Glutamatergic neuron (in vitro differentiated cells): ENCODE measurements around the gene AP2A1. TPM values are rescaled to one million over a fixed set of nuclear protein-coding genes. Genes with fewer than 3 reads are reported as not detected.

Source experiments
- DNase-seq: peaks from one replicate; pipeline ENCODE4 v3.0.0; 2022
- H3K27ac Mint-ChIP-seq: one replicate; pipeline ENCODE4 v1.8.0; 2020; ENCODE audit warnings: mild to moderate bottlenecking, mixed read lengths, inconsistent platforms; ENCODE audit not compliant: unreplicated experiment
- H3K27me3 Mint-ChIP-seq: one replicate; pipeline ENCODE4 v1.8.0; 2020; ENCODE audit warnings: mild to moderate bottlenecking, moderate library complexity, mixed read lengths, inconsistent platforms; ENCODE audit not compliant: unreplicated experiment
- H3K36me3 Mint-ChIP-seq: one replicate; pipeline ENCODE4 v1.8.0; 2020; ENCODE audit warnings: mild to moderate bottlenecking, mixed read lengths, inconsistent platforms; ENCODE audit not compliant: unreplicated experiment
- H3K4me1 Mint-ChIP-seq: one replicate; pipeline ENCODE4 v1.8.0; 2020; ENCODE audit warnings: mild to moderate bottlenecking, low read depth, mixed read lengths, inconsistent platforms; ENCODE audit not compliant: unreplicated experiment
- H3K4me3 Mint-ChIP-seq: one replicate; pipeline ENCODE4 v1.8.0; 2020; ENCODE audit warnings: mild to moderate bottlenecking, mixed read lengths, inconsistent platforms; ENCODE audit not compliant: unreplicated experiment
- H3K9me3 Mint-ChIP-seq: one replicate; pipeline ENCODE4 v1.8.0; 2020; ENCODE audit warnings: mild to moderate bottlenecking, moderate library complexity, mixed read lengths, inconsistent platforms; ENCODE audit not compliant: unreplicated experiment
- CTCF ChIP-seq: fragments of 200-600 bp; sonication (generic); IDR thresholded peaks from one replicate; pipeline ENCODE4 v1.5.0; 2021; ENCODE audit not compliant: partially characterized antibody, unreplicated experiment
- total RNA-seq: library from RNA; stranded (reverse); fragmentation: NEBNext Ultra II Directional; extraction: Animal tissue kit (Norgen Biotek cat#: 25700); gene quantifications from one replicate; pipeline ENCODE4 v1.2.1, GENCODE V29; 2021; ENCODE audit not compliant: unreplicated experiment

The AP2A1 gene
- total RNA-seq, 1 donor from 2014 or later: 175 TPM

- Mint-ChIP-seq H3K27ac (no peak overlapping the region), H3K4me3 (no peak overlapping the region), H3K9me3 (no peaks in the 10 kb centered on the region), H3K4me1 (no peaks in the 10 kb centered on the region), H3K36me3 (peaks cover 20% of the 10 kb centered on the region), H3K27me3 (peaks cover 4% of the 10 kb centered on the region)
- no peak for TF ChIP-seq CTCF
- DNase-seq: no peak
These were observed 73.5 kb downstream of the AP2A1 start for GRCh38 chr19:49840321-49840720.

- DNase-seq: no peak
- no peaks in the 10 kb centered on the region for H3K9me3 Mint-ChIP-seq
- no peak overlapping the region for H3K4me3 Mint-ChIP-seq
- H3K27ac Mint-ChIP-seq: no peak overlapping the region
- peaks cover 20% of the 10 kb centered on the region for H3K36me3 Mint-ChIP-seq
- H3K27me3 Mint-ChIP-seq: peaks cover 4% of the 10 kb centered on the region
- TF ChIP-seq CTCF: no peak
- no peaks in the 10 kb centered on the region for H3K4me1 Mint-ChIP-seq
These were observed 74.0 kb downstream of the AP2A1 start for GRCh38 chr19:49840736-49841249.

- Mint-ChIP-seq H3K36me3 (peaks cover 11% of the 10 kb centered on the region), H3K27me3 (peaks cover 3% of the 10 kb centered on the region), H3K27ac (no peak overlapping the region), H3K9me3 (no peaks in the 10 kb centered on the region), H3K4me1 (no peaks in the 10 kb centered on the region), H3K4me3 (no peak overlapping the region)
- DNase-seq: no peak
- TF ChIP-seq CTCF: no peak
These were observed 76.5 kb downstream of the AP2A1 start for GRCh38 chr19:49843265-49843664.

GRCh38 chr19:49844138-49845095 is 77.6 kb downstream of the AP2A1 start:
- no peak for TF ChIP-seq CTCF
- Mint-ChIP-seq H3K36me3 (no peaks in the 10 kb centered on the region), H3K27ac (no peak overlapping the region), H3K27me3 (peaks cover 2% of the 10 kb centered on the region), H3K4me3 (no peak overlapping the region), H3K9me3 (no peaks in the 10 kb centered on the region), H3K4me1 (no peaks in the 10 kb centered on the region)
- no peak for DNase-seq

- Mint-ChIP-seq H3K9me3 (peaks cover 4% of the 10 kb centered on the region), H3K4me1 (peaks cover 6% of the 10 kb centered on the region), H3K36me3 (peaks cover 5% of the 10 kb centered on the region), H3K27ac (no peak overlapping the region), H3K27me3 (peaks cover 4% of the 10 kb centered on the region), H3K4me3 (no peak overlapping the region)
- no peak for TF ChIP-seq CTCF
- no peak for DNase-seq
These were observed 78.6 kb downstream of the AP2A1 start for GRCh38 chr19:49845414-49845813.
